ENCODE data around the gene PUS10. TPM values are rescaled to one million over a fixed set of nuclear protein-coding genes. Genes with fewer than 3 reads are reported as not detected.
A peak's percentile ranks its signal among the peaks of the same experiment; 100 is the strongest.

The PUS10 gene
- polyA plus RNA-seq, 3 donors = 2.0 to 3.0 (median 2.8) TPM

DNA sequence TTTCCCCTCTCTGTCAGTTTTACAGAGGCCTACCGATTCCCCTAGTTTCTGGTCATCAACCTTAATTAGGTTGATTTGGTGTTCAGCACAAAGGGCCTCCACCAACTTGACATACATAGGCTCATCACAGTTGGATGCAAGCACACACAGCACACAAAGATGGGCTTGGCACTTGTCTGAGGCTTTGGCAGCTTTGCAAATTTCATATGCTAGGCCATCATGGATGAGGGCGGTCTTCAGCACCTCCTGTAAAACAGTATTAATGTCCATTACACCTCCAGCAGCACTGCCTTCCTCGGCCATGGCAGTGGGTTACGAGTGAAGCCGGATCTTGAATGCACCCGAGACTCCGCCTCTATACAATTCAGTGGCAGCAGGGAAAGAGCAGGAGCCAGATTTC, 79.8 kb downstream of the PUS10 start:
- no peak for DNase-seq
- H4K20me1 ChIP-seq (ENCODE audit: insufficient read depth, low read length) = peaks cover 38% of the 10 kb centered on the region
- peaks cover 0 to 22% of the 10 kb centered on the region in 2 donors for H3K36me3 ChIP-seq (replicated peaks in 1 of 2; ENCODE audit: control insufficient read depth in 1 of 2, insufficient read depth in 2 of 2, low read length in 2 of 2)
- H3K27me3 Mint-ChIP-seq (ENCODE audit: low read depth in 3 of 3) = peaks cover 0 to 2% (median 1%) of the 10 kb centered on the region in 3 donors
- H3K36me3 Mint-ChIP-seq = peaks cover 42 to 52% of the 10 kb centered on the region in 2 donors
- peaks cover 25 to 34% of the 10 kb centered on the region in 2 donors for H3K4me1 ChIP-seq (ENCODE audit: control insufficient read depth in 1 of 2, insufficient read depth in 2 of 2, low read length in 2 of 2)
- 97% methylated on average over 6 of the region's 7 CpGs for whole genome bisulfite sequencing (ENCODE audit: insufficient coverage)
- no peaks in the 10 kb centered on the region for H3K79me2 ChIP-seq (ENCODE audit: insufficient read depth, low read length)
- no peak overlapping the region for H3K4me3 ChIP-seq (replicated peaks in 1 of 3; ENCODE audit: low read depth in 2 of 3, low read length in 3 of 3)
- H3K9me3 ChIP-seq (replicated peaks in 1 of 2; ENCODE audit: control insufficient read depth in 1 of 2, insufficient read depth in 1 of 2, low read length in 2 of 2) = no peaks in the 10 kb centered on the region
- H3K27ac ChIP-seq (ENCODE audit: low read depth in 1 of 2, low read length in 2 of 2) = peak overlapping the region in 1 of 2 donors; percentile 67
- H3K9me3 Mint-ChIP-seq = no peaks in the 10 kb centered on the region
- intact Hi-C loops (cut with micrococcal nuclease) = no loop called here
- no peak overlapping the region for H3K4me2 ChIP-seq (replicated peaks; ENCODE audit: extremely low read depth, low read length, poor library complexity, severe bottlenecking)
- H3K27ac Mint-ChIP-seq = peak overlapping the region in 4 of 7 donors; percentile 7 to 67 (median 20)
- H3K4me3 Mint-ChIP-seq = no peak overlapping the region
- TF ChIP-seq, protein P1, sequence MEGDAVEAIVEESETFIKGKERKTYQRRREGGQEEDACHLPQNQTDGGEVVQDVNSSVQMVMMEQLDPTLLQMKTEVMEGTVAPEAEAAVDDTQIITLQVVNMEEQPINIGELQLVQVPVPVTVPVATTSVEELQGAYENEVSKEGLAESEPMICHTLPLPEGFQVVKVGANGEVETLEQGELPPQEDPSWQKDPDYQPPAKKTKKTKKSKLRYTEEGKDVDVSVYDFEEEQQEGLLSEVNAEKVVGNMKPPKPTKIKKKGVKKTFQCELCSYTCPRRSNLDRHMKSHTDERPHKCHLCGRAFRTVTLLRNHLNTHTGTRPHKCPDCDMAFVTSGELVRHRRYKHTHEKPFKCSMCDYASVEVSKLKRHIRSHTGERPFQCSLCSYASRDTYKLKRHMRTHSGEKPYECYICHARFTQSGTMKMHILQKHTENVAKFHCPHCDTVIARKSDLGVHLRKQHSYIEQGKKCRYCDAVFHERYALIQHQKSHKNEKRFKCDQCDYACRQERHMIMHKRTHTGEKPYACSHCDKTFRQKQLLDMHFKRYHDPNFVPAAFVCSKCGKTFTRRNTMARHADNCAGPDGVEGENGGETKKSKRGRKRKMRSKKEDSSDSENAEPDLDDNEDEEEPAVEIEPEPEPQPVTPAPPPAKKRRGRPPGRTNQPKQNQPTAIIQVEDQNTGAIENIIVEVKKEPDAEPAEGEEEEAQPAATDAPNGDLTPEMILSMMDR (IDR thresholded peaks at IDR 0.05) = no peak
- H3K9ac ChIP-seq (ENCODE audit: insufficient read depth, low read length, poor library complexity, severe bottlenecking) = no peak overlapping the region
- no peaks in the 10 kb centered on the region for H3K27me3 ChIP-seq (ENCODE audit: control insufficient read depth in 2 of 2, insufficient read depth in 2 of 2, low read length in 2 of 2)
- H3K4me1 Mint-ChIP-seq = peaks cover 43% of the 10 kb centered on the region
- no peak overlapping the region for H2AFZ ChIP-seq (ENCODE audit: insufficient read depth, low read depth, low read length, poor library complexity, severe bottlenecking)

DNA sequence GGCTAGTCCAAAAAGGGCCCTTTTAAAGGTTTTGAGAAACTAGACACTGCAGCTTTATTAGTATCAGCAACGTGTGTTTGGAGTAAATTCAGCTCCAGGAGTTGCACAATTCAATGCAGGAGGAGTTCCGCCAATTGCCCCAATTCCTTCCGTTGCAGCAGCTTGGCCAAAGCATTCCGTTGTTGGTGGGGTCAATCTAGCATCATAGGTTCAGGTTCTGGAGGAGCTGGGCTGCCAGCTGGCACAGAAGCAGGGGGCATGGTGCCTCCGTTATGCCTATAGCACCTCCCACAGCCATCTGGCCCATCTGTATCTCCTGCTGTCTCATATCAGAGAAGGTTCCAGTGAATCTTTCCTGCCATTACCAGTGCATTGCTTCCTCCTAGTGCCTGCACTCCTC, 81.3 kb downstream of the PUS10 start:
- peaks cover 45% of the 10 kb centered on the region for H3K4me1 Mint-ChIP-seq

More for the DNA sequence above, 81.3 kb downstream of the PUS10 start:
- peaks cover 0 to 2% (median 1%) of the 10 kb centered on the region in 3 donors for H3K27me3 Mint-ChIP-seq (ENCODE audit: low read depth in 3 of 3)
- Histone ChIP-seq H3K27me3 (ENCODE audit: control insufficient read depth in 2 of 2, insufficient read depth in 2 of 2, low read length in 2 of 2) (no peaks in the 10 kb centered on the region), H3K27ac (ENCODE audit: low read depth in 1 of 2, low read length in 2 of 2) (peak overlapping the region; percentile 14 to 67), H3K9ac (ENCODE audit: insufficient read depth, low read length, poor library complexity, severe bottlenecking) (no peak overlapping the region), H2AFZ (ENCODE audit: insufficient read depth, low read depth, low read length, poor library complexity, severe bottlenecking) (no peak overlapping the region), H3K9me3 (replicated peaks in 1 of 2; ENCODE audit: control insufficient read depth in 1 of 2, insufficient read depth in 1 of 2, low read length in 2 of 2) (no peaks in the 10 kb centered on the region), H3K79me2 (ENCODE audit: insufficient read depth, low read length) (no peaks in the 10 kb centered on the region), H3K4me3 (replicated peaks in 1 of 3; ENCODE audit: low read depth in 2 of 3, low read length in 3 of 3) (peak overlapping the region in 1 of 3 experiments; percentile 7), H3K4me2 (replicated peaks; ENCODE audit: extremely low read depth, low read length, poor library complexity, severe bottlenecking) (peak overlapping the region; percentile 40), H3K4me1 (ENCODE audit: control insufficient read depth in 1 of 2, insufficient read depth in 2 of 2, low read length in 2 of 2) (peaks cover 25 to 34% of the 10 kb centered on the region in 2 donors), H4K20me1 (ENCODE audit: insufficient read depth, low read length) (peaks cover 51% of the 10 kb centered on the region), H3K36me3 (replicated peaks in 1 of 2; ENCODE audit: control insufficient read depth in 1 of 2, insufficient read depth in 2 of 2, low read length in 2 of 2) (peaks cover 8 to 34% of the 10 kb centered on the region in 2 donors)
- intact Hi-C loops (cut with micrococcal nuclease) = no loop called here
- H3K27ac Mint-ChIP-seq = peak overlapping the region in 6 of 7 donors; percentile 10 to 77 (median 67)
- peak in 1 of 3 donors; percentile 10 for DNase-seq
- peaks cover 0 to under 1% (median 0%) of the 10 kb centered on the region in 7 donors for H3K9me3 Mint-ChIP-seq
- H3K4me3 Mint-ChIP-seq = no peak overlapping the region
- TF ChIP-seq, protein P1 (IDR thresholded peaks at IDR 0.05) = no peak
- peaks cover 49 to 68% of the 10 kb centered on the region in 2 donors for H3K36me3 Mint-ChIP-seq
- 19% methylated on average over 4 of the region's 5 CpGs for WGBS (ENCODE audit: insufficient coverage)

All from CD14-positive monocyte (primary cell).